ENCODE measurements around the gene MOB2.

The MOB2 gene

GRCh38 chr11:1454576-1454975 is 32.0 kb downstream of the MOB2 start:
- no peak for DNase-seq

GRCh38 chr11:1453611-1454034 is 33.0 kb downstream of the MOB2 start:
- DNase-seq = no peak

GRCh38 chr11:1452744-1453143 is 33.8 kb downstream of the MOB2 start:
- DNase-seq = no peak

DNA sequence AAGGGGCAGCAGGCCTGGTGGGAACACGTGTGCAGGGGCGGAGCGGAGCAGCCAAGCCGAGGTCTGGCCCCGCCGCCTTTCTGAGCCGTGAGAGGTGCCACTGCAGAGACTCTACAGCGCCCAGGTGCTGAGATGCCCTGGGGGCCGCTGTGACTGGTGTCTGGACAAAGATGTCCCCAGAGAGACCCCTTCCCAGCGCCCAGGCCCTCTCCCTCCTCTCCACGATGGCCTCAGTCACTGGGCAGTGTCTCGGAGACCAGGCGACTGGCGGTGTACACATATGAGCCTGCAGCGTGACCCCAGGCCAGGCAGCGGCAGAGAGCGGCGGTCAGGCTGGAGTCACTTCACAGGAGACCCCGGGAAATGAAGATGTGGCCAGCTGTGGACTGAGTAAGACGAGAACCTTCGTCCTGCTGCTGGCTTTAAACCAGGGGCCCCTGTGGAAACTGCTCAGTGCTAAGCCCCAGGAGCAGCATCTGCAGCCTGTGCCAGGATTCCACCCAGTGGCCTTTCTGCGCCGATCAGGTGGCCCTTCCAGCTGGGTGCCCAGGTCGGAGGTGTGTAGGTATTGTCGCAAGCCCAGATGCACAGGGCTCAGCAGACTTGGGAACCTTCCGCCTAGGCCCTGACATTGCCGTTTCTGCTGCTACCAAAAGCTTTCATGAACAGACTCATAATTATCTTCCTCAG is 34.7 kb downstream of the MOB2 start:
- no peak for DNase-seq

- no peak for DNase-seq
These were observed 35.4 kb downstream of the MOB2 start for GRCh38 chr11:1450949-1451710.

DNA sequence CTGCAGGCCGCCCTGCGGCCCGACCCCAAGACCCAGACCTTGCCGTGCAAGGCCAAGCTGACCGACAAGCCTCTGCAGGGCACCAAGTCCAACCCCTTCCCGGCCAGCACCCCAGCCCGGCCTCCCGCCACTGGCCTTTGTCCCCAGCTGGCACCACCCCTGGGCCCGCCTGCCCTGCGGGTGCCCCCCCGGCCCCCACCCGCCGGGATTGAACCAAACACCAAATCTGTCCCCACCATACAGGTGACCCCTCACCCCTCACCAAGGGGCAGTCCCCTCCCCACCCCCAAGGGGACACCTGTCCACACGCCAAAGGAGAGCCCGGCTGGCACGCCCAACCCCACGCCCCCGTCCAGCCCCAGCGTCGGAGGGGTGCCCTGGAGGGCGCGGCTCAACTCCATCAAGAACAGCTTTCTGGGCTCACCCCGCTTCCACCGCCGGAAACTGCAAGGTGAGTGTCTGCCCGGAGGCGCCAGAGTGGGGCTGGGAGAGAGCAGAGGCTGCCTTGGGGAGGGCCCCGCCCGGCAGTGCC is 36.2 kb downstream of the MOB2 start:
- no peak for DNase-seq

DNA sequence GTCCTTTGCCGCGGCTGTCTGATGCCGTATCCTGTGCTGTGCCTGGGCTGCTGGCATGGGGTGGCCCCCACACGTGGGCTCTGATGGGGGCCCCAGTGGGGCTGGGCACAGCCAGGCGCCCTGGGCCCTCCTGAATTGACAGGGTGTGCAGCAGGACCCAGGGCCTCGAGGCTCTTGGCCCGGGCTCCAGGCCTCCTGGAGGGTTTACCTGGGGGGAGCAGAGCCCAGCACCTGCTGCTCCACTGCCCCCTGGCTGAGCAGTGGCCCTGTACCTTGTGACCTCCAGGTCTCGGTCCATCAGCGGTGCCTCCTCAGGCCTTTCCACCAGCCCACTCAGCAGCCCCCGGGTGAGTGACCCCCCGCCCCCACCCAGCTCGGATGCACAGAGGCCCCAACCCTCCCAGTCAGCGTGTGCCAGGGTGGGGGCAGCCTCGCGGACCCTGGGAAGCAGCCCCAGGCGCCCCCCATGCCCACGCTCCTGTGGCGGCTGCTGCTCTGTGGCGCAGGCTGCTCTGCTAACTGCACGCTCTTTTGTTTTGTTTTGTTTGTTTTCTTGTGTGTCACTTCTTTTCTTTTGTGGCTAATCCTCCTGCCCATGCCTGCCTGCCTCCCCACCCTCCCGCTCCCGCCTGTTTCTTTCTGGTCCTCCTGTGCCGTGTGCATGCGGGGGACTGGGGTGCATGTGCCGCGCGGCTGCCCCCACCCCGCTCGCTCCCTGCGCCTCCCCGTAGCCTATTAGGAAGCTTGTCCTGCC is 36.9 kb downstream of the MOB2 start:
- no peak for DNase-seq

DNA sequence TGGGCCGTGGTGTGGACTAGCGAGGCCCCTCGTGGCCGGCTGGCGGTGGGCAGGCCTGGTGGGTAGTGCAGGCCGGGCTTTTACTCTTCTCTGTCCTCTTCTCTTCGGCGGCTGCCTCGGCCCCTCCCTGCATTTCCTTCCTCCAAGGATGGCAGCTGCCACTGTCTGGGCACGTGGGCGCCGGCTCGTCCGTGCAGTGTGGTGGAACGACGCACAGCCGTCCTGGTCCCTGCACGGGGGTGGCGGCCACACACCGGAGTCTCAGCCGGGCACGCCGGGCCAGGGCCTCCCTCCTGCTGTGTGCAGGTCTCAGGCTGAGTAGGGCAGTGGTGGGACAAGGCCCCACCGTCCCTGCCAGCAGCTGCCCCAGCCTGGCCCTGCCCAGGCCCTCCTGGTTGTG is 37.7 kb downstream of the MOB2 start:
- no peak for DNase-seq

- no peak for DNase-seq
These were observed 38.4 kb downstream of the MOB2 start for GRCh38 chr11:1447845-1448825.

GRCh38 chr11:1446623-1447022 is 40.0 kb downstream of the MOB2 start:
- DNase-seq = no peak

DNA sequence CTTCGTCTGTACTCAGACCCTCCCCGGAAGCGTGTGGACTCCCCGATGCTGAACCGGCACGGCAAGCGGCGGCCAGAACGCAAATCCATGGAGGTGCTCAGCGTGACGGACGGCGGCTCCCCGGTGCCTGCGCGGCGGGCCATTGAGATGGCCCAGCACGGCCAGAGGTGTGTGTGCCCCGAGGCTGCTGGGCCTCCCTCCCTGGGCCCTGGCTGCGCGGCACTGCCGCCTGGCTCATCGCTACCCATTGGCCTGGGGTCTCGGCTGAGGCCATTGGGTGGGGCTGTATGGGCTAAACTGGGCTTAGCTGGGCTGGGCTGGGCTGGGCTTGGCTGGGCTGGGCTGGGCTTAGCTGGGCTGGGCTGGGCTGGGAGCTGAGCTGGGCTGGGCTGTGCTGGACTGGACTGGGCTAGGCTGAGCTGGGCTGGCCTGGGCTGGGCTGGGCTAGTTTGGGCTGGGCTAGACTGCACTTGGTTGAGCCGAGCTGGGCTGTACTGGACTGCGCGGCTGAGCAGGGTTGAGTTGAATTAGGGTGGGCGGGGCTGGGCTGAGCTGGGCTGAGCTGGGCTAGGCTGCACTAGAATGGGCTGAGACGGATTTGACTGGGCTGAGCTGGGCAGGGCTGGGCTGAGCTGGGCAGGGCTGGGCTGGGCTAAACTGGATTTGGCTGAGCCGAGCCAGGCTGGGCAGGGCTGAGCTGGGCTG is 40.7 kb downstream of the MOB2 start:
- no peak for DNase-seq

DNA sequence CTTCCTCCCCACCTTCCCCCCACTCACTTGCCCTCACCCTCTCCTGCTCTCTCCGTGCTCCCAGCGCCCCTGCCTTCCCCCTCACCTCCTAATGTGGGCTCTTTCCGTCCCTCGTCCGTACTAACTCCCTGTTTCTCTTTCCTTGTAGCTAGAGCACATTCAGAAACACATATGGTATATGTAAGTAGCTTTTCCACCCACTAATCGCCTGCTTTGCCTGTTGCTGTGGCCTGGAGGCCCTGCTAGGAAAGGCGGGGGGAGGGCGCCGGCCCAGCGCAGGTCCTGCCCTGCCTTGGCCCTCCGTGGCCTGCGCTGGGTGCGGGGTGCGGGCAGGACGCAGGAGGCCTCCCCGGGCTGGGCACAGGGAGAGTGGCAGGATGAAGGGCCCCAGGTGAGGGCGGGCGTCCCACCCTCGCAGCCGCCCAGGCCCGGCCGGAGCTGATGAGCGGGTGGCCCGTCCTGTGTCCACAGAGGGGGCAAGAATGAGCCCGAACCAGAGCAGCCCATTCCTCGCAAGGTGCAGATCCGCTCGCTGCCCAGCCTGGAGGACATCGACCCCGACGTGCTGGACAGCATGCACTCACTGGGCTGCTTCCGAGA is 41.7 kb downstream of the MOB2 start:
- DNase-seq = no peak

- no peak for DNase-seq
These were observed 42.3 kb downstream of the MOB2 start for GRCh38 chr11:1444321-1444720.

- DNase-seq = no peak
These were observed 42.8 kb downstream of the MOB2 start for GRCh38 chr11:1443737-1444136.

DNA sequence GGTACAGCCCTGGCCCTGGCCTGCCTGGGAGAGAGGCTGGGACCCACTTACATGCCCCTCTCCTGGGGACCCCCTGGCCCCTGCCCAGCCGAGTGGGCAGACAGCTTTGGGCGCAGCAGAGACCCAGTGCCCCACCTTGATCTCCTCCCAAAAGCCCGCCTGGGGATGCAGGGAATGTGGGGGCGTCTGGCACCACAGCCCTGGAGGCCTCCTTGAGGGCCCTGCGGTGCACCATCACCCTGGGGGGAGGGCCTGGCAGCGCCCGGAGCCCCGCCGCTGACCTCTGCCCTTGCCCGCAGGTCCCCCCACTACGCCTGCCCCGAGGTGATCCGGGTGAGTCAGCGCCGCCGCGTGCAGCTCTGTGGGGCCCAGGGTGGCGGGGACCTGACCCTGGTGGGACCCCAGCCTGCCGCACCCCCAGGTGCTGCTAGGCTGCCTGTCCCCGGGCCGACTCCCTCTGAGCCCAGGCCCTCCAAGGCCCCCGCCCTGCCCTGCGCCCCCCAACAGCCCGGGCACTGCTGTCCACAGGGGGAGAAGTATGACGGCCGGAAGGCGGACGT is 43.7 kb downstream of the MOB2 start:
- no peak for DNase-seq

GRCh38 chr11:1442163-1442562 is 44.4 kb downstream of the MOB2 start:
- no peak for DNase-seq

DNA sequence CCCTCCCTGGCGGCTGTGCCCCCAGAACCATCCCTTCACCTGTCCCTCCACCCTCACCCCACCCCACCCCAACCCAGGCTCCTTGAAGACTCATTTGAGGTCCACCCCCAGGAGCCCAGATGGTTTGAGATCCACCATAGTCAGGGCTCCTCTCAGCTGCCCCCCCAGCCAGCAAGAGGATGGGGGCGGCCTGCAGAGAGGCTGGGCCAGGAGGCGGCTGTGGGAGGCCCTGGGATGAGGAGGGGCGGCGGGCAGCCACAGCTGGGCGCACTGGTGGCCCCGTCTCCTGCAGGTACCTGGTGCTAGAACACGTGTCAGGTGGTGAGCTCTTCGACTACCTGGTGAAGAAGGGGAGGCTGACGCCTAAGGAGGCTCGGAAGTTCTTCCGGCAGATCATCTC is 46.1 kb downstream of the MOB2 start:
- no peak for DNase-seq

DNA sequence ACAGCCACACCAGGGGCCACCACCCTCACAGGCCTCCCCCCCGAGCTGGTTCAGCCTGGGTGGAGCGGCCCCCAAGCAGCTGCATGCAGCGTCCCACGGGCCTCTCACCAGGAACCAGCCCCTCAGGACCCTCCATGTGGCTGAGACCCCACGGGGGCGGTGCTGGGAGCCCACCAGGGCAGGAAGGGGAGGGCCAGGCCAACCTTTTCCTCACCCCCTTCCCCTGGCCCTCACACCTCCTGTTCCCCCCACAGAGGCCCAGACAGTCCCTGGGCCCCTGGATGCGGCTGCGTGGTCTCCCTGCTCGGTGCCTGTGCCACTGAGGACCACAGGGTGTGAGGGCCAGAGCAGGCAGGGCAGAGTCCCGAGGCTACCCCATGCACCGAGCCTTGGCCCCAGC is 46.5 kb downstream of the MOB2 start:
- DNase-seq = no peak

DNA sequence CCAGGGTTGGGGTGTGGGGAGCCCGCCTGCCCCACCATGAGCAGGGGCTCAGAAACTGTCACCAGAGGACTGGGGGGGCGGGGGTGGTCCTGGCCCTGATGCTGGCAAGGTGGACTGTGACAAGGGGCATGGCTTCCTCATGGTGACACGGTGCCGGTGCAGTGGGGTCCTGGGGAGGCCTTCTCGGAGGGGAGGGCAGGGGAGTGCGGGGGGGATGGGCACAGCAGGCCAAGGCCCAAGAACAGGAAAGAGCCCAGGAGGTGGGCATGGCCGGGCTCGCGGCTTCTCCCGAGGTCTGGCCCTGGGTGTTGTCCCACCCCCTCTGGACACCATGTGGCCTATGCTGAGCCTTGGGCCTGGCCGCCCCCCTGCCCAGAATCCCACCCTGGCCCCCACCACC is 47.2 kb downstream of the MOB2 start:
- DNase-seq = no peak

DNA sequence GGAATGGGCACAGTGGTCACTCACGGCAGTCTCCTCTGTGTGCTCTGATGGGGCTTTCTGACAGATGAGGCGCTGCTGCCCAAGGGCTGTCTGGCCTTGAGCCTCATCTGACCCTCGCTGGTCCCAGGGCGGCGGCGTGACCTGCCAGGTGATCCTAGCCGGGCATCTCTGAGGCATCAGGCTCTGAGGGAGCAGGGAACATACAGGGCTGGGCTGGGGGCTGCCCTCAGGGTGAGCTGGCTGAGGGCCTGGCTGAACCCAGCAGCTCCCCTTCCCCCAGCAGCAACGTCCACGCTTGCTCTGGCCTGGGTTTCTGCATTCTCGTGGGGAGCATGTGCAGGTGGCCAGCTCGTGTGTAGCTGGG is 47.6 kb downstream of the MOB2 start:
- DNase-seq = no peak

Data from activated CD4-positive, CD25-positive, alpha-beta regulatory T cell (primary cell).